ENCODE data around the gene MLLT6. TPM values are rescaled to one million over a fixed set of nuclear protein-coding genes. Genes with fewer than 3 reads are reported as not detected.

MLLT6 gene
- total and polyA plus RNA-seq, 10 of the 15 experiments (the other 5 are each of a cell fraction or from before 2014, with no cell fraction given): 4.8 to 105 (median 36.3) TPM

DNA sequence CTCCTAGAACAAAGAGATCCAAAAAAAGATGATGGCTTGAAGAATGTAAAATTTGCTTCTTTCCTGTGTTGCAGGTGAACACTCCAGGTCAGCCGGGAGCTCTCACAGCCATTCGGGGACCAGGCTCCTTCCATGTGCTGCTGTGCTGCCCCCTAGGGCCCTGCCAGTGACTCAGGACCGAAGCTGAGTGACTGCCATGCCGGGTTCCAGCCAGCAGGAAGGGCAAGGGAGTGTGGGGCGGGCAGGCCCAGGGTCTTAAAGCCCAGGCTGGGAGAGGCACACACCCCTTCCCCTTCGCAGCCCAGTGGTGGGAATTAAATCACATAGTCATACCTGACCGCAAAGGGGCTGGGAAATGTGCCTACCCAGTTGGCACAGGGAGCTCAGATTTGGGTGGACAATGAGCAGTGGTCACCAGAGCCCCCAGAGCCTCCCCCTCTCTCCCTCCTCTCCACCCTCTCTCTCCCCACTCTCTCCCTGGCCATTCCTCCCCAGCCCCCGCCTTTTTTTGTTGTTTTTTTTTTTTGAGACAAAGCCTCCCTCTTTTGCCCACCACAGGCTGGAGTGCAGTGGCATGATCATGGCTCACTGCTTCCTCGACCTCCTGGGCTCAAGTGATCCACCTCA is 41.8 kb upstream of the MLLT6 start (continued):
- TF ChIP-seq CBX3 (IDR thresholded peaks at IDR 0.05; ENCODE audit: borderline replicate concordance, low read depth): no peak
- TF ChIP-seq BACH1 (IDR thresholded peaks at IDR 0.05; ENCODE audit: borderline replicate concordance): no peak
- no peak for TF ChIP-seq HDGF (IDR thresholded peaks at IDR 0.05)
- TF ChIP-seq, protein P1, sequence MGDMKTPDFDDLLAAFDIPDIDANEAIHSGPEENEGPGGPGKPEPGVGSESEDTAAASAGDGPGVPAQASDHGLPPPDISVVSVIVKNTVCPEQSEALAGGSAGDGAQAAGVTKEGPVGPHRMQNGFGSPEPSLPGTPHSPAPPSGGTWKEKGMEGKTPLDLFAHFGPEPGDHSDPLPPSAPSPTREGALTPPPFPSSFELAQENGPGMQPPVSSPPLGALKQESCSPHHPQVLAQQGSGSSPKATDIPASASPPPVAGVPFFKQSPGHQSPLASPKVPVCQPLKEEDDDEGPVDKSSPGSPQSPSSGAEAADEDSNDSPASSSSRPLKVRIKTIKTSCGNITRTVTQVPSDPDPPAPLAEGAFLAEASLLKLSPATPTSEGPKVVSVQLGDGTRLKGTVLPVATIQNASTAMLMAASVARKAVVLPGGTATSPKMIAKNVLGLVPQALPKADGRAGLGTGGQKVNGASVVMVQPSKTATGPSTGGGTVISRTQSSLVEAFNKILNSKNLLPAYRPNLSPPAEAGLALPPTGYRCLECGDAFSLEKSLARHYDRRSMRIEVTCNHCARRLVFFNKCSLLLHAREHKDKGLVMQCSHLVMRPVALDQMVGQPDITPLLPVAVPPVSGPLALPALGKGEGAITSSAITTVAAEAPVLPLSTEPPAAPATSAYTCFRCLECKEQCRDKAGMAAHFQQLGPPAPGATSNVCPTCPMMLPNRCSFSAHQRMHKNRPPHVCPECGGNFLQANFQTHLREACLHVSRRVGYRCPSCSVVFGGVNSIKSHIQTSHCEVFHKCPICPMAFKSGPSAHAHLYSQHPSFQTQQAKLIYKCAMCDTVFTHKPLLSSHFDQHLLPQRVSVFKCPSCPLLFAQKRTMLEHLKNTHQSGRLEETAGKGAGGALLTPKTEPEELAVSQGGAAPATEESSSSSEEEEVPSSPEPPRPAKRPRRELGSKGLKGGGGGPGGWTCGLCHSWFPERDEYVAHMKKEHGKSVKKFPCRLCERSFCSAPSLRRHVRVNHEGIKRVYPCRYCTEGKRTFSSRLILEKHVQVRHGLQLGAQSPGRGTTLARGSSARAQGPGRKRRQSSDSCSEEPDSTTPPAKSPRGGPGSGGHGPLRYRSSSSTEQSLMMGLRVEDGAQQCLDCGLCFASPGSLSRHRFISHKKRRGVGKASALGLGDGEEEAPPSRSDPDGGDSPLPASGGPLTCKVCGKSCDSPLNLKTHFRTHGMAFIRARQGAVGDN (IDR thresholded peaks at IDR 0.05): no peak
- no peak for TF ChIP-seq EP300 (IDR thresholded peaks at IDR 0.05; ENCODE audit: borderline replicate concordance in 1 of 2, control insufficient read depth in 1 of 2, low read depth in 2 of 2, low read length in 2 of 2)
- no peak for TF ChIP-seq SMAD1 (IDR thresholded peaks at IDR 0.05; ENCODE audit: low read depth, partially characterized antibody)
- TF ChIP-seq HCFC1 (IDR thresholded peaks at IDR 0.05; ENCODE audit: low read length): no peak
- TF ChIP-seq, protein P2, sequence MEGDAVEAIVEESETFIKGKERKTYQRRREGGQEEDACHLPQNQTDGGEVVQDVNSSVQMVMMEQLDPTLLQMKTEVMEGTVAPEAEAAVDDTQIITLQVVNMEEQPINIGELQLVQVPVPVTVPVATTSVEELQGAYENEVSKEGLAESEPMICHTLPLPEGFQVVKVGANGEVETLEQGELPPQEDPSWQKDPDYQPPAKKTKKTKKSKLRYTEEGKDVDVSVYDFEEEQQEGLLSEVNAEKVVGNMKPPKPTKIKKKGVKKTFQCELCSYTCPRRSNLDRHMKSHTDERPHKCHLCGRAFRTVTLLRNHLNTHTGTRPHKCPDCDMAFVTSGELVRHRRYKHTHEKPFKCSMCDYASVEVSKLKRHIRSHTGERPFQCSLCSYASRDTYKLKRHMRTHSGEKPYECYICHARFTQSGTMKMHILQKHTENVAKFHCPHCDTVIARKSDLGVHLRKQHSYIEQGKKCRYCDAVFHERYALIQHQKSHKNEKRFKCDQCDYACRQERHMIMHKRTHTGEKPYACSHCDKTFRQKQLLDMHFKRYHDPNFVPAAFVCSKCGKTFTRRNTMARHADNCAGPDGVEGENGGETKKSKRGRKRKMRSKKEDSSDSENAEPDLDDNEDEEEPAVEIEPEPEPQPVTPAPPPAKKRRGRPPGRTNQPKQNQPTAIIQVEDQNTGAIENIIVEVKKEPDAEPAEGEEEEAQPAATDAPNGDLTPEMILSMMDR (IDR thresholded peaks at IDR 0.05 in 2 of 3, conservative IDR thresholded peaks at IDR 0.05 in 1 of 3; ENCODE audit: control insufficient read depth in 2 of 3, extremely low read depth in 1 of 3, insufficient read depth in 1 of 3, low read depth in 3 of 3, low read length in 3 of 3): peak; percentile 92 to 96 (median 94)
- no peak for TF ChIP-seq TCF12 (IDR thresholded peaks at IDR 0.05; ENCODE audit: low read depth, low read length)
- TF ChIP-seq, protein P3, sequence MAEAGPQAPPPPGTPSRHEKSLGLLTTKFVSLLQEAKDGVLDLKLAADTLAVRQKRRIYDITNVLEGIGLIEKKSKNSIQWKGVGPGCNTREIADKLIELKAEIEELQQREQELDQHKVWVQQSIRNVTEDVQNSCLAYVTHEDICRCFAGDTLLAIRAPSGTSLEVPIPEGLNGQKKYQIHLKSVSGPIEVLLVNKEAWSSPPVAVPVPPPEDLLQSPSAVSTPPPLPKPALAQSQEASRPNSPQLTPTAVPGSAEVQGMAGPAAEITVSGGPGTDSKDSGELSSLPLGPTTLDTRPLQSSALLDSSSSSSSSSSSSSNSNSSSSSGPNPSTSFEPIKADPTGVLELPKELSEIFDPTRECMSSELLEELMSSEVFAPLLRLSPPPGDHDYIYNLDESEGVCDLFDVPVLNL (IDR thresholded peaks at IDR 0.05; ENCODE audit: low read depth, low read length): no peak
- no peak for TF ChIP-seq TARDBP (IDR thresholded peaks at IDR 0.05; ENCODE audit: borderline replicate concordance)
- no peak for TF ChIP-seq RCOR1 (conservative IDR thresholded peaks at IDR 0.05; ENCODE audit: low read depth, low read length)
- TF ChIP-seq BRCA1 (IDR thresholded peaks at IDR 0.05; ENCODE audit: low read depth, low read length): no peak
- TF ChIP-seq, protein P4, sequence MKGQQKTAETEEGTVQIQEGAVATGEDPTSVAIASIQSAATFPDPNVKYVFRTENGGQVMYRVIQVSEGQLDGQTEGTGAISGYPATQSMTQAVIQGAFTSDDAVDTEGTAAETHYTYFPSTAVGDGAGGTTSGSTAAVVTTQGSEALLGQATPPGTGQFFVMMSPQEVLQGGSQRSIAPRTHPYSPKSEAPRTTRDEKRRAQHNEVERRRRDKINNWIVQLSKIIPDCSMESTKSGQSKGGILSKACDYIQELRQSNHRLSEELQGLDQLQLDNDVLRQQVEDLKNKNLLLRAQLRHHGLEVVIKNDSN (IDR thresholded peaks at IDR 0.05; ENCODE audit: borderline replicate concordance, extremely low read length, insufficient read depth, low read depth, low read length): no peak
- no peak for TF ChIP-seq NR2F1 (conservative IDR thresholded peaks at IDR 0.05)
- no peak for TF ChIP-seq ZZZ3 (IDR thresholded peaks at IDR 0.05; ENCODE audit: control insufficient read depth, insufficient read length, low read depth)
- TF ChIP-seq, protein P5, sequence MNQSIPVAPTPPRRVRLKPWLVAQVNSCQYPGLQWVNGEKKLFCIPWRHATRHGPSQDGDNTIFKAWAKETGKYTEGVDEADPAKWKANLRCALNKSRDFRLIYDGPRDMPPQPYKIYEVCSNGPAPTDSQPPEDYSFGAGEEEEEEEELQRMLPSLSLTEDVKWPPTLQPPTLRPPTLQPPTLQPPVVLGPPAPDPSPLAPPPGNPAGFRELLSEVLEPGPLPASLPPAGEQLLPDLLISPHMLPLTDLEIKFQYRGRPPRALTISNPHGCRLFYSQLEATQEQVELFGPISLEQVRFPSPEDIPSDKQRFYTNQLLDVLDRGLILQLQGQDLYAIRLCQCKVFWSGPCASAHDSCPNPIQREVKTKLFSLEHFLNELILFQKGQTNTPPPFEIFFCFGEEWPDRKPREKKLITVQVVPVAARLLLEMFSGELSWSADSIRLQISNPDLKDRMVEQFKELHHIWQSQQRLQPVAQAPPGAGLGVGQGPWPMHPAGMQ (IDR thresholded peaks at IDR 0.05; ENCODE audit: borderline replicate concordance): no peak
- TF ChIP-seq JUNB (IDR thresholded peaks at IDR 0.05): no peak
- TF ChIP-seq EED (IDR thresholded peaks at IDR 0.05; ENCODE audit: low read depth): peak; percentile 31; the same call in 1 of the 2 replicates
- no peak for TF ChIP-seq CBFB (IDR thresholded peaks at IDR 0.05; ENCODE audit: low read depth)
- no peak for TF ChIP-seq ASH2L (IDR thresholded peaks at IDR 0.05; ENCODE audit: borderline replicate concordance, low read depth)
- TF ChIP-seq SUZ12 (IDR thresholded peaks at IDR 0.05; ENCODE audit: unreplicated experiment): no peak
